Esophagus squamous epithelium (tissue), 5 donors: ENCODE measurements around the gene PCDHAC1. TPM values are rescaled to one million over a fixed set of nuclear protein-coding genes. Genes with fewer than 3 reads are reported as not detected.

Experiments used
- DNase-seq: peaks from one replicate; lab custom pipeline; 2025; lab: John Stamatoyannopoulos, UW
- H3K27ac ChIP-seq, 4 donors: fragments of 200-600 bp; sonication (generic); one replicate each; pipeline ENCODE4 v1.5.1; 2016 to 2019; ENCODE audit warnings: mild to moderate bottlenecking in 1 of 4
- H3K27me3 ChIP-seq, 4 donors: fragments of 200-600 bp; sonication (generic); 1 replicate in 3 of 4; 2 replicates in 1 of 4; pipeline versions ENCODE4 v1.5.1 to v1.6.0; 2017 to 2021; ENCODE audit warnings: antibody characterized with exemption in 1 of 4
- H3K36me3 ChIP-seq, 3 donors: fragments of 200-600 bp; sonication (generic); one replicate each; pipeline ENCODE4 v1.5.1; 2016 to 2019
- H3K4me1 ChIP-seq, 3 donors: fragments of 200-600 bp; sonication (generic); one replicate each; pipeline ENCODE4 v1.5.1; 2017 to 2019
- H3K4me3 ChIP-seq, 4 donors: fragments of 200-600 bp; sonication (generic); 1 replicate in 3 of 4; 2 replicates in 1 of 4; pipeline ENCODE4 v1.5.1; 2016 to 2019; ENCODE audit warnings: mild to moderate bottlenecking in 2 of 4, moderate library complexity in 1 of 4
- H3K9me3 ChIP-seq, 3 donors: fragments of 200-600 bp; sonication (generic); one replicate each; pipeline ENCODE4 v1.5.1; 2016 to 2019
- CTCF ChIP-seq, 6 experiments: fragments of 450-650 bp in 4 of 6; fragments of 200-600 bp in 2 of 6; sonication (generic) in 2 of 6; IDR thresholded peaks; one replicate each; pipeline ENCODE4 v1.5.1; 2016 to 2019; ENCODE audit warnings: antibody characterized with exemption in 6 of 6, mild to moderate bottlenecking in 4 of 6, moderate library complexity in 4 of 6
- POLR2A ChIP-seq, 4 donors: fragments of 450-650 bp; IDR thresholded peaks; one replicate each; pipeline ENCODE4 v1.6.1; 2017; ENCODE audit warnings: antibody characterized with exemption in 4 of 4, mild to moderate bottlenecking in 4 of 4, moderate library complexity in 3 of 4
- WGBS, 2 donors: methylation state at CpG; one replicate each; pipeline ENCODE4 v1.1.5; 2018; 5-methylcytosine and 5-hydroxymethylcytosine counted together
- intact Hi-C: fragments of 100-400 bp; cut with DNase I; formaldehyde crosslinking; loops from one replicate; pipeline ENCODE4 v1.15.0; 2022
- total RNA-seq, 4 donors: library from RNA; depleted of rRNA; stranded (reverse); fragments of >200 nt; gene quantifications; one replicate each; pipeline ENCODE4 v1.1.0, GENCODE V29; 2016
- donor health status: DM: yes; HTN: yes; CAD: no.

PCDHAC1 gene
- total RNA-seq, 4 donors from 2014 or later = 0.06 to 0.27 (median 0.19) TPM; not detected in 1

- Histone ChIP-seq H3K36me3 (no peaks in the 10 kb centered on the region), H3K27ac (no peak overlapping the region), H3K27me3 (peaks cover 0 to 27% (median 0%) of the 10 kb centered on the region in 4 donors), H3K4me3 (peak overlapping the region in 1 of 4 donors; percentile 15), H3K4me1 (no peaks in the 10 kb centered on the region), H3K9me3 (peaks cover 0 to 41% (median 30%) of the 10 kb centered on the region in 3 donors)
- intact Hi-C loops = no loop called here
- no peak for TF ChIP-seq CTCF (IDR thresholded peaks at IDR 0.05)
- no peak for TF ChIP-seq POLR2A (IDR thresholded peaks at IDR 0.05)
- WGBS, 2 donors = 33 to 50% methylated on average over 10 to 12 of the region's 12 CpGs
- no peak for DNase-seq
Observed at GRCh38 chr5:140882591-140882899, 43.6 kb upstream of the PCDHAC1 start.

- WGBS, 2 donors = 60 to 61% methylated on average over 4 to 11 of the region's 41 CpGs
Observed at GRCh38 chr5:140883373-140883772, 42.7 kb upstream of the PCDHAC1 start.

GRCh38 chr5:140883927-140884697 is 42.0 kb upstream of the PCDHAC1 start:
- H3K4me3 ChIP-seq = no peak overlapping the region
- 51 to 59% methylated on average over 27 to 45 of the region's 79 CpGs for WGBS, 2 donors
- H3K4me1 ChIP-seq = no peaks in the 10 kb centered on the region
- intact Hi-C loops = no loop called here
- TF ChIP-seq POLR2A (IDR thresholded peaks at IDR 0.05) = no peak
- TF ChIP-seq CTCF (IDR thresholded peaks at IDR 0.05) = no peak
- DNase-seq = no peak
- peaks cover 0 to 31% (median 29%) of the 10 kb centered on the region in 3 donors for H3K9me3 ChIP-seq
- H3K27ac ChIP-seq = no peak overlapping the region
- H3K36me3 ChIP-seq = no peaks in the 10 kb centered on the region
- H3K27me3 ChIP-seq = peaks cover 0 to 26% (median 0%) of the 10 kb centered on the region in 4 donors

More at GRCh38 chr5:140883373-140883772, 42.7 kb upstream of the PCDHAC1 start:
- intact Hi-C loops = no loop called here
- TF ChIP-seq POLR2A (IDR thresholded peaks at IDR 0.05) (no peak), CTCF (IDR thresholded peaks at IDR 0.05) (no peak)
- Histone ChIP-seq H3K4me1 (no peaks in the 10 kb centered on the region), H3K9me3 (peaks cover 0 to 33% (median 29%) of the 10 kb centered on the region in 3 donors), H3K27me3 (peaks cover 0 to 26% (median 0%) of the 10 kb centered on the region in 4 donors), H3K36me3 (no peaks in the 10 kb centered on the region), H3K4me3 (no peak overlapping the region), H3K27ac (no peak overlapping the region)
- no peak for DNase-seq

GRCh38 chr5:140916325-140916724 is 9.8 kb upstream of the PCDHAC1 start:
- Histone ChIP-seq H3K36me3 (no peaks in the 10 kb centered on the region), H3K4me3 (no peak overlapping the region), H3K27me3 (peaks cover 0 to 9% (median 0%) of the 10 kb centered on the region in 4 donors), H3K9me3 (no peaks in the 10 kb centered on the region), H3K4me1 (no peaks in the 10 kb centered on the region), H3K27ac (no peak overlapping the region)
- 56 to 100% methylated on average over 1 of the region's 1 CpG for WGBS, 2 donors
- no peak for DNase-seq
- no peak for TF ChIP-seq CTCF (IDR thresholded peaks at IDR 0.05)
- TF ChIP-seq POLR2A (IDR thresholded peaks at IDR 0.05) = no peak
- intact Hi-C loops = no loop called here

- intact Hi-C loops = no loop called here
- Histone ChIP-seq H3K4me1 (peaks cover 0 to 20% (median 0%) of the 10 kb centered on the region in 3 donors), H3K9me3 (no peaks in the 10 kb centered on the region), H3K27me3 (peaks cover 0 to 58% (median 8%) of the 10 kb centered on the region in 4 donors), H3K27ac (no peak overlapping the region), H3K36me3 (no peaks in the 10 kb centered on the region), H3K4me3 (no peak overlapping the region)
- DNase-seq = no peak
- TF ChIP-seq POLR2A (IDR thresholded peaks at IDR 0.05) = no peak
- no peak for TF ChIP-seq CTCF (IDR thresholded peaks at IDR 0.05)
- 55 to 59% methylated on average over 4 of the region's 4 CpGs for WGBS, 2 donors
Observed at GRCh38 chr5:140923601-140924000, 2.5 kb upstream of the PCDHAC1 start.
